SK-N-MC (cell line): ENCODE data around the gene SGTA.

Experiments used
- EZH2 ChIP-seq: fragments of 200-600 bp; sonication (generic); IDR thresholded peaks from one replicate; pipeline ENCODE4 v1.6.1; 2017; ENCODE audit warnings: antibody characterized with exemption
- POLR2AphosphoS5 ChIP-seq: IDR thresholded peaks from 2 replicates; pipeline ENCODE4 v1.6.1; 2012; ENCODE audit warnings: mild to moderate bottlenecking, low read depth, low read length, borderline replicate concordance

DNA sequence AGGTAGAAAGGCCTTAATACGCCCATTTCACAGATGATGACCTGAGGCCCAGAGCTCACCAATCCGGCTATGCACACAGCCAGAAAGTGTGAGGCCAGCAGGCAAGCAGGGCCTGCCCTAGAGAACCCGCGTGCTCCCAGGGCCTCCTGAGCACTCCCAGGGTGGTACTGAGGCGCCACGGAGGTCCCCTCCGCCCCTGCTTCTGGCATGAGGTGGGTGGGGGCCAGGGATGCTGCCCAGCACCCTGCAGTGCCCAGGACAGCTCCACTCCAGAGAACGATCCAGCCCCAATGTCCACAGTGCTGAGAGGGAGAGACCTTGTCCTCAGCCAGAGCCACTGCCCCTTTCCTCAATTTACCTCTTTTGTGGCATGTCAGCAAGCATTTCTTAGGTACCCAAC is 13.9 kb downstream of the SGTA start:
- no peak for TF ChIP-seq POLR2AphosphoS5
- TF ChIP-seq EZH2 = no peak
